Measurements from ENCODE around the gene CYGB. TPM values are rescaled to one million over a fixed set of nuclear protein-coding genes. Genes with fewer than 3 reads are reported as not detected.

CYGB gene
- total and polyA plus RNA-seq, 2 of the 13 experiments (the other 11 are each of a cell fraction or from before 2014, with no cell fraction given): 18.9 to 27.1 TPM

GRCh38 chr17:76506408-76507345, 30.8 kb downstream of the CYGB start (continued):
- TF ChIP-seq ATF6 (CRISPR knock-in tag; conservative IDR thresholded peaks at IDR 0.05) (peak; percentile 92; the same call in 1 of the 2 replicates), ZNF772 (CRISPR knock-in tag; IDR thresholded peaks at IDR 0.05) (0 out of 2 replicates have a peak, but pooled peaks have one; percentile 68), ZIK1 (CRISPR knock-in tag; IDR thresholded peaks at IDR 0.05; ENCODE audit: borderline replicate concordance, low read depth) (no peak), FOXK2 (IDR thresholded peaks at IDR 0.05) (no peak), ZNF331 (CRISPR knock-in tag; IDR thresholded peaks at IDR 0.05) (peak; percentile 61; the same call in 1 of the 2 replicates), MTA1 (CRISPR knock-in tag; IDR thresholded peaks at IDR 0.05; ENCODE audit: borderline replicate concordance) (no peak), CERS6 (CRISPR knock-in tag; IDR thresholded peaks at IDR 0.05) (no peak), TCF7 (IDR thresholded peaks at IDR 0.05; ENCODE audit: low read depth) (no peak), NPAS2 (CRISPR knock-in tag; IDR thresholded peaks at IDR 0.05; ENCODE audit: borderline replicate concordance) (no peak), KLF6 (CRISPR knock-in tag; IDR thresholded peaks at IDR 0.05) (peak; percentile 39; the same call in 1 of the 2 replicates), TEAD2 (CRISPR knock-in tag; IDR thresholded peaks at IDR 0.05) (no peak), ZBTB7A (CRISPR knock-in tag; IDR thresholded peaks at IDR 0.05) (no peak; the same call in 1 of the 2 replicates), PHF8 (CRISPR knock-in tag; IDR thresholded peaks at IDR 0.05) (no peak), GZF1 (CRISPR knock-in tag; IDR thresholded peaks at IDR 0.05) (no peak), MTA3 (CRISPR knock-in tag; IDR thresholded peaks at IDR 0.05) (no peak), ZNF30 (CRISPR knock-in tag; IDR thresholded peaks at IDR 0.05) (peak; percentile 46; the same call in 1 of the 2 replicates), SCMH1 (CRISPR knock-in tag; IDR thresholded peaks at IDR 0.05; ENCODE audit: borderline replicate concordance) (no peak), RFX1 (IDR thresholded peaks at IDR 0.05) (no peak), ZNF281 (CRISPR knock-in tag; IDR thresholded peaks at IDR 0.05; ENCODE audit: borderline replicate concordance) (no peak)
- TF ChIP-seq, protein P1, sequence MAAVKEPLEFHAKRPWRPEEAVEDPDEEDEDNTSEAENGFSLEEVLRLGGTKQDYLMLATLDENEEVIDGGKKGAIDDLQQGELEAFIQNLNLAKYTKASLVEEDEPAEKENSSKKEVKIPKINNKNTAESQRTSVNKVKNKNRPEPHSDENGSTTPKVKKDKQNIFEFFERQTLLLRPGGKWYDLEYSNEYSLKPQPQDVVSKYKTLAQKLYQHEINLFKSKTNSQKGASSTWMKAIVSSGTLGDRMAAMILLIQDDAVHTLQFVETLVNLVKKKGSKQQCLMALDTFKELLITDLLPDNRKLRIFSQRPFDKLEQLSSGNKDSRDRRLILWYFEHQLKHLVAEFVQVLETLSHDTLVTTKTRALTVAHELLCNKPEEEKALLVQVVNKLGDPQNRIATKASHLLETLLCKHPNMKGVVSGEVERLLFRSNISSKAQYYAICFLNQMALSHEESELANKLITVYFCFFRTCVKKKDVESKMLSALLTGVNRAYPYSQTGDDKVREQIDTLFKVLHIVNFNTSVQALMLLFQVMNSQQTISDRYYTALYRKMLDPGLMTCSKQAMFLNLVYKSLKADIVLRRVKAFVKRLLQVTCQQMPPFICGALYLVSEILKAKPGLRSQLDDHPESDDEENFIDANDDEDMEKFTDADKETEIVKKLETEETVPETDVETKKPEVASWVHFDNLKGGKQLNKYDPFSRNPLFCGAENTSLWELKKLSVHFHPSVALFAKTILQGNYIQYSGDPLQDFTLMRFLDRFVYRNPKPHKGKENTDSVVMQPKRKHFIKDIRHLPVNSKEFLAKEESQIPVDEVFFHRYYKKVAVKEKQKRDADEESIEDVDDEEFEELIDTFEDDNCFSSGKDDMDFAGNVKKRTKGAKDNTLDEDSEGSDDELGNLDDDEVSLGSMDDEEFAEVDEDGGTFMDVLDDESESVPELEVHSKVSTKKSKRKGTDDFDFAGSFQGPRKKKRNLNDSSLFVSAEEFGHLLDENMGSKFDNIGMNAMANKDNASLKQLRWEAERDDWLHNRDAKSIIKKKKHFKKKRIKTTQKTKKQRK (IDR thresholded peaks at IDR 0.05; ENCODE audit: low read length): no peak
- TF ChIP-seq, protein P2, sequence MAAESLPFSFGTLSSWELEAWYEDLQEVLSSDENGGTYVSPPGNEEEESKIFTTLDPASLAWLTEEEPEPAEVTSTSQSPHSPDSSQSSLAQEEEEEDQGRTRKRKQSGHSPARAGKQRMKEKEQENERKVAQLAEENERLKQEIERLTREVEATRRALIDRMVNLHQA (CRISPR knock-in tag; IDR thresholded peaks at IDR 0.05): no peak
